ENCODE data around the gene CMTR1.
"Not testable (repeated sequence)": the region's sequence is repeated elsewhere in the genome, so short reads cannot be mapped to it uniquely, and the experiment has no call there.

Gene CMTR1, protein sequence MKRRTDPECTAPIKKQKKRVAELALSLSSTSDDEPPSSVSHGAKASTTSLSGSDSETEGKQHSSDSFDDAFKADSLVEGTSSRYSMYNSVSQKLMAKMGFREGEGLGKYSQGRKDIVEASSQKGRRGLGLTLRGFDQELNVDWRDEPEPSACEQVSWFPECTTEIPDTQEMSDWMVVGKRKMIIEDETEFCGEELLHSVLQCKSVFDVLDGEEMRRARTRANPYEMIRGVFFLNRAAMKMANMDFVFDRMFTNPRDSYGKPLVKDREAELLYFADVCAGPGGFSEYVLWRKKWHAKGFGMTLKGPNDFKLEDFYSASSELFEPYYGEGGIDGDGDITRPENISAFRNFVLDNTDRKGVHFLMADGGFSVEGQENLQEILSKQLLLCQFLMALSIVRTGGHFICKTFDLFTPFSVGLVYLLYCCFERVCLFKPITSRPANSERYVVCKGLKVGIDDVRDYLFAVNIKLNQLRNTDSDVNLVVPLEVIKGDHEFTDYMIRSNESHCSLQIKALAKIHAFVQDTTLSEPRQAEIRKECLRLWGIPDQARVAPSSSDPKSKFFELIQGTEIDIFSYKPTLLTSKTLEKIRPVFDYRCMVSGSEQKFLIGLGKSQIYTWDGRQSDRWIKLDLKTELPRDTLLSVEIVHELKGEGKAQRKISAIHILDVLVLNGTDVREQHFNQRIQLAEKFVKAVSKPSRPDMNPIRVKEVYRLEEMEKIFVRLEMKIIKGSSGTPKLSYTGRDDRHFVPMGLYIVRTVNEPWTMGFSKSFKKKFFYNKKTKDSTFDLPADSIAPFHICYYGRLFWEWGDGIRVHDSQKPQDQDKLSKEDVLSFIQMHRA

GRCh38 chr6:37432916-37433656 is at the start of gene CMTR1:
Gene CMTR1 (plus strand): TSS chr6:37433221. CDS start chr6:37435630, 2,409 bp downstream.
- peak; percentile 87 for DNase-seq

DNA sequence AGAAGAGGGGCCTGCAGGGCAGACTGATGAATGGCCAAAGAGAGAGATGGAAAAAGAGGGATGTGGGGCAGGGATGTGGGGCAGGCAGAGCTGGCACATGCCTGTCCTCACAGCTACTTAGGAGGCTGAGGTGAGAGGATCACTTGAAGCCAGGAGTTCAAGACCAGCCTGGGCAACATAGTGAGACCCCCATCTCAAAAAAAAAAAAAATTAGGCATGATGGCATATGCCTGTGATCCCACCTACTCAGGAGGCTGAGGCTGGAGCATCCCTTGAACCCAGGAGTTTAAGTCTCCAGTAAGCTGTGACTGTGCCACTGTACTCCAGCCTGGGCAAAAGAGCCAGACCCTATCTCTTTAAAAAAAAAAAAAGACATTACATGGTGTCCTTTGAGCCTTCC is 44.4 kb upstream of the CMTR1 start:
- no peak for DNase-seq

GRCh38 chr6:37389857-37390256 is 43.2 kb upstream of the CMTR1 start:
- DNase-seq = no peak

GRCh38 chr6:37391120-37391519 is 41.9 kb upstream of the CMTR1 start:
- no peak for DNase-seq

DNA sequence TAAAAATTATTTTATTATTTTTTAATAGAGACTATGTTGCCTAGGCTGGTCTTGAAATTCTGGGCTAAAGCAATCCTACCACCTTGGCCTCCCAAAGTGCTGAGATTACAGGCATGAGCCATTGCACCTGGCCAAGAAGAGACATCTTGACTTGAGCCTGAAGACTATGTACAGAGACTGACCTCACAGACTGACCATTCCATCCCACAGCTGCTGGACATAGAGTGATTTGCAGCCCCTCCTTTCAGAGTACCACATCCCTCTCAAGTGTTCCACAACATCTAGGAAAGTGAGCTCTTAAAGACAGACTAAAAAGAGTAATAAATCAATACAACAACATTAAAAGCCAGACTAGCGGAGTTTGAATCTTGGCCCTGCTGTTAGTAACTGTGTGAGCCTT is 40.2 kb upstream of the CMTR1 start:
- no peak for DNase-seq

DNA sequence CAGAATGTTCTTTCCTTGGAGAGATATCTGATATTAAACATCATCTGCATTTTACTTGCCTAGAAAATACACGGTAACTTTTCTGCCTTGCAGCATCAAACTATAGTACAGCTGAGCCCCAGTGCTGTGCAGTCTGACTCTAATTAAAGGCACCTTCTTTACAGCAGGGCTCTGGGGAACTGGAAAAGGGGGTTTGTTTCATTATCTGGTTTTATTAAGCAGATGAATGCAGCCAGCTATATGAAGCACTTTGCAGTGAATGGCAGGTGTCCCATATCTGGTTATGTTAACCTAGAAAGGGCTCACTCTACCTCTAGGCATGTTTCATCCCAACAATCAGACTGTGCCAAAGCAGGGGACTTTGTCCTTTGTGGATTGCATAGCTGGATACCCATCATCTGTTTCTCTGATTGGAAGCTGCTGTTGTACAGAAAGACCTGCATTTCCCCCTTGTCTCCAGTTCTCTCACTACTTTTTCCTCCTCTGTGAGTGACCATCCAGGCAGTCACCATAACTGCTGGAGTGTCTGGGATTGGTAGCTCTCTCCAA is 39.6 kb upstream of the CMTR1 start:
- no peak for DNase-seq

GRCh38 chr6:37396571-37397180 is 36.3 kb upstream of the CMTR1 start:
- no peak for DNase-seq

- DNase-seq = no peak
These were observed 33.9 kb upstream of the CMTR1 start for GRCh38 chr6:37399131-37399530.

DNA sequence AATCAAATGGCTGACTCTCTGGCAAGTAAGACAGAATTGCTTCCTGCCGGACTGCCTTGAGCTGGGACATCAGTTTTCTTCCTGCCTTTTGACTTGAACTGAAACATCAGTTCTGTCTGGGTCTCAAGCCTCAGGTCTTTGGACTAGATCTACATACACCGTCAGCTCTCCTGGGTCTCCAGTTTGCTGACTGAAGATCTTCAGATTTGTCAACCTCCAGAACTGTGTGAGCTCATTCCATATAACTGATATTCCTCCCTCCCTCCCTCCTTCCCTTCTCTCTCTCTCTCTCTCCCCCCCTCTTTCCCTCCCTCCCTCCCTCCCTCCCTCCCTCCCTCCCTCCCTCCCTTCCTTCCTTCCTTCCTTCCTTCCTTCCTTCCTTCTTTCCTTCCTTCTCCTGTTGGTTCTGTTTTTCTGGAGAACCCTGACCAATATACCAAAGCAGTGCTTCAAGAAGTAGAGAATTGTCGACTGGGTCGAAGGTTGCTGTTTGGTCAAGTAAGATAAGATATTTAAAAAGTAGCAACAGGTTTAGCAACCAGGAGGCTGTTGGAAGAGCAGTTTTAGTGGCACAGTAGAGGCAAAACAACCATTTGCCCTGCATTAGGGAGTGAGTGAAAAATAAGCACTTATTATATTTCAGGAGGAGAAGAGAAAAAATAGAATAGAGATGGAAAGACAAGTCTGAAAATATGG is 33.1 kb upstream of the CMTR1 start:
- DNase-seq = no peak

DNA sequence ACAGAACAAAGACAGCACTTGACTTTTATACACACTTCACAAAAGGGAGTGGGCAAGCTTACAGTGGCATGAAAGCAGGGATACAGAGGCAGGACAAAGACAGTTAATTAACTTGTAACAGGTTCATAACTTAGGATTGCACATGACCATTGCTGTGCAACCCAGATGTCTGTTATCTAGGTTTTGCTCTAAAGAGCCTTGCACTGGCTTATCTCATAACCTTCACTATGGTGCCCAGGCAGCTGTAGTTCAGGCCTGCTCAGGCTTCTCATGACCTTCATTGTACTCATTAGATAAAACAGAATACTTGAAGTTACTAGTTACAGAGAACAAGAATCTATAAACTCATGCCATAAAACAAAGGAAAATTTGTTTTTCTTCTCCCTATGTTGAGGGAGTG is 31.4 kb upstream of the CMTR1 start:
- DNase-seq = not testable (repeated sequence)

- DNase-seq = no peak
These were observed 26.2 kb upstream of the CMTR1 start for GRCh38 chr6:37406726-37407341.

DNA sequence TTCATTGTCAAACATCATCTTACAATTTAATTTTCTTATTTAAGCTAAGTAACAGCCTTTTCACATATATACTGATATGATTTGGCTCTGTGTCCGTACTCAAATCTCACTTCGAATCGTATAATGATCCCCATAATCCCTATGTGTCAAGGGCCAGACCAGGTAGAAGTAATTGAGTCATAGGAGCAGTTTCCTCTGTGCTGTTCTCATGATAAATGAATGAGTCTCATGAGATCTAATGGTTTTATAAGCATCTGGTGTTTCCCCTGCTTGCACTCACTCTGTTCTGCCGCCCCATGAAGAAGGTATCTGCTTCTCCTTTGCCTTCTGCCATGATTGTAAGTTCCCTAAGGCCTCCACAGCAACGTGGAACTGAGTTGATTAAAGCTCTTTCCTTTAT is 25.1 kb upstream of the CMTR1 start:
- no peak for DNase-seq

DNA sequence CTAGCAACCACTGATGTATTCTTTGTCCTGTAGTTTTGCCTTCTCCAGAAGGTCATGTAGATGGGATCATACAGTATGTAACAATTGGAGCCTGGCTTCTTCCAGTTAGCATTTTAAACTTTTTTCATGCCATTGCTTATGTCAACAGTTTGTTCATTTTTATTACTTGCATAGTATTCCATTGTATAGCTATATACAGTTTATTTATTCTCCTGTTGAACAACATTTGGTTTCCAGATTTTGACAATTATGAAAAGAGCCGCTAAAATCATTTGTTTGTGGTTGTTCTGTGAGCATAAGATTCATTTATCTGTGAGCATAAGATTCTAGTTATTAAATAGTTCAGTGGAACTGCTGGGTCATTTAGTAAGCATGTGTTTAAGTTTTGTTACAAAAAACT is 23.5 kb upstream of the CMTR1 start:
- DNase-seq = no peak

GRCh38 chr6:37417393-37417792 is 15.6 kb upstream of the CMTR1 start:
- no peak for DNase-seq

GRCh38 chr6:37418722-37419121 is 14.3 kb upstream of the CMTR1 start:
- DNase-seq = no peak

GRCh38 chr6:37426058-37426944 is 6.7 kb upstream of the CMTR1 start:
- DNase-seq = no peak

DNA sequence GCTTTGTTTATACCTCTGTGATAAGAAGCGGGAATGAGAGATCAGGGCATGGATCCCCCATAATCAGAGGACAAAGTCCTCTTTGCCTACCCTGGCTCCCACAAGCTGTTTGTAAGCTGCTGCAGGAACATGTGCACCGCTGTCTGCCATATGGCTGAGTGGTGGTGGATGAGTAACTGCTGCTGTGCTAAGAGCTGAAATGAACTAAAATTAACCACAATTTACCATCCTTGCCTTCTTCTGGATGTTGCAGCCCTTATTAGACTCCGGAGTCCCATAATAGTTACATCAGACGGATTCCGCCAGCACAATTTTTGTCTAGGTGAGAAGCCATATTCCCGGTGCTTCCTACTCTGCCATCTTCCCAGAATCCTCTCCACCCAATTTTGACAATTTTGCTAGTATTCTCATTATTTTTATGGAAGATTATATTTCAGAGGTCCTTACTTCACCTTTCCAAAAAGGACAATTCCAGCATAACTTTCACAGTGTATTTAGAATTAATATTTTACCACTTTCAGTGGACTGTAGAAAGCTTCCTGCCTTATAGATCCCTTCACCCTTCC is 6.0 kb upstream of the CMTR1 start:
- DNase-seq = no peak

- DNase-seq = no peak
These were observed 3.7 kb upstream of the CMTR1 start for GRCh38 chr6:37429352-37429750.

GRCh38 chr6:37432590-37432915 is 468 bp upstream of the CMTR1 start:
- no peak for DNase-seq

- DNase-seq = no peak
These were observed 743 bp downstream of the CMTR1 start for GRCh38 chr6:37433657-37434271.
